Eye (tissue), 1 donor: ENCODE measurements around the gene ATP8B1.
"Not testable (repeated sequence)": the region's sequence is repeated elsewhere in the genome, so short reads cannot be mapped to it uniquely, and the experiment has no call there.

Experiments
- DNase-seq: peaks from one replicate; pipeline ENCODE4 v3.0.0-alpha.2; 2015

The ATP8B1 gene

GRCh38 chr18:57655740-57656139, 147.4 kb downstream of the ATP8B1 start:
- no peak for DNase-seq

- DNase-seq = no peak
These were observed 151.2 kb downstream of the ATP8B1 start for GRCh38 chr18:57651914-57652313.

GRCh38 chr18:57649556-57650500, 153.3 kb downstream of the ATP8B1 start:
- DNase-seq = no peak

GRCh38 chr18:57648414-57648813, 154.7 kb downstream of the ATP8B1 start:
- DNase-seq = peak; percentile 34

GRCh38 chr18:57644540-57644939, 158.6 kb downstream of the ATP8B1 start:
- DNase-seq = no peak

- DNase-seq = not testable (repeated sequence)
These were observed 159.4 kb downstream of the ATP8B1 start for GRCh38 chr18:57643726-57644125.

GRCh38 chr18:57642462-57642861, 160.7 kb downstream of the ATP8B1 start:
- DNase-seq = not testable (repeated sequence)

- DNase-seq = no peak
These were observed 162.4 kb downstream of the ATP8B1 start for GRCh38 chr18:57640749-57641148.

- no peak for DNase-seq
These were observed 162.9 kb downstream of the ATP8B1 start for GRCh38 chr18:57640236-57640635.

- DNase-seq = no peak
These were observed 167.9 kb downstream of the ATP8B1 start for GRCh38 chr18:57635003-57635822.

GRCh38 chr18:57631697-57632096, 171.4 kb downstream of the ATP8B1 start:
- DNase-seq = no peak

- no peak for DNase-seq
These were observed 172.1 kb downstream of the ATP8B1 start for GRCh38 chr18:57630754-57631595.

- DNase-seq = peak; percentile 98
These were observed 172.9 kb downstream of the ATP8B1 start for GRCh38 chr18:57630002-57630753.

GRCh38 chr18:57629422-57629821, 173.7 kb downstream of the ATP8B1 start:
- no peak for DNase-seq

- DNase-seq = no peak
These were observed 175.6 kb downstream of the ATP8B1 start for GRCh38 chr18:57627488-57627887.

GRCh38 chr18:57624988-57625387, 178.1 kb downstream of the ATP8B1 start:
- DNase-seq = no peak

GRCh38 chr18:57621246-57621604, 181.9 kb downstream of the ATP8B1 start:
- no peak for DNase-seq

GRCh38 chr18:57619876-57620275, 183.2 kb downstream of the ATP8B1 start:
- no peak for DNase-seq

GRCh38 chr18:57618910-57619309, 184.2 kb downstream of the ATP8B1 start:
- DNase-seq = no peak

- DNase-seq = no peak
These were observed 199.2 kb downstream of the ATP8B1 start for GRCh38 chr18:57603871-57604270.
